Glutamatergic neuron (in vitro differentiated cells): ENCODE results near the gene PLP1. TPM values are rescaled to one million over a fixed set of nuclear protein-coding genes. Genes with fewer than 3 reads are reported as not detected.
A peak's percentile ranks its signal among the peaks of the same experiment; 100 is the strongest.
"Not testable (repeated sequence)": the region's sequence is repeated elsewhere in the genome, so short reads cannot be mapped to it uniquely, and the experiment has no call there.

Experiments used
- DNase-seq: peaks from one replicate; pipeline ENCODE4 v3.0.0; 2022
- H3K27ac Mint-ChIP-seq: one replicate; pipeline ENCODE4 v1.8.0; 2020; ENCODE audit warnings: mild to moderate bottlenecking, mixed read lengths, inconsistent platforms; ENCODE audit not compliant: unreplicated experiment
- H3K27me3 Mint-ChIP-seq: one replicate; pipeline ENCODE4 v1.8.0; 2020; ENCODE audit warnings: mild to moderate bottlenecking, moderate library complexity, mixed read lengths, inconsistent platforms; ENCODE audit not compliant: unreplicated experiment
- H3K36me3 Mint-ChIP-seq: one replicate; pipeline ENCODE4 v1.8.0; 2020; ENCODE audit warnings: mild to moderate bottlenecking, mixed read lengths, inconsistent platforms; ENCODE audit not compliant: unreplicated experiment
- H3K4me1 Mint-ChIP-seq: one replicate; pipeline ENCODE4 v1.8.0; 2020; ENCODE audit warnings: mild to moderate bottlenecking, low read depth, mixed read lengths, inconsistent platforms; ENCODE audit not compliant: unreplicated experiment
- H3K4me3 Mint-ChIP-seq: one replicate; pipeline ENCODE4 v1.8.0; 2020; ENCODE audit warnings: mild to moderate bottlenecking, mixed read lengths, inconsistent platforms; ENCODE audit not compliant: unreplicated experiment
- H3K9me3 Mint-ChIP-seq: one replicate; pipeline ENCODE4 v1.8.0; 2020; ENCODE audit warnings: mild to moderate bottlenecking, moderate library complexity, mixed read lengths, inconsistent platforms; ENCODE audit not compliant: unreplicated experiment
- CTCF ChIP-seq: fragments of 200-600 bp; sonication (generic); IDR thresholded peaks from one replicate; pipeline ENCODE4 v1.5.0; 2021; ENCODE audit not compliant: partially characterized antibody, unreplicated experiment
- total RNA-seq: library from RNA; stranded (reverse); fragmentation: NEBNext Ultra II Directional; extraction: Animal tissue kit (Norgen Biotek cat#: 25700); gene quantifications from one replicate; pipeline ENCODE4 v1.2.1, GENCODE V29; 2021; ENCODE audit not compliant: unreplicated experiment

The PLP1 gene
- total RNA-seq, 1 donor from 2014 or later: 0.20 TPM

- Mint-ChIP-seq H3K27ac (no peak overlapping the region), H3K9me3 (no peaks in the 10 kb centered on the region), H3K36me3 (no peaks in the 10 kb centered on the region), H3K4me1 (no peaks in the 10 kb centered on the region), H3K27me3 (no peaks in the 10 kb centered on the region), H3K4me3 (no peak overlapping the region)
- no peak for DNase-seq
- no peak for TF ChIP-seq CTCF
Measured at GRCh38 chrX:103806862-103807474, 30.3 kb downstream of the PLP1 start.

- no peak for DNase-seq
- Mint-ChIP-seq H3K27ac (no peak overlapping the region), H3K27me3 (peaks cover 2% of the 10 kb centered on the region), H3K4me3 (no peak overlapping the region), H3K9me3 (no peaks in the 10 kb centered on the region), H3K4me1 (no peaks in the 10 kb centered on the region), H3K36me3 (no peaks in the 10 kb centered on the region)
- TF ChIP-seq CTCF: no peak
Measured at GRCh38 chrX:103811858-103812257, 35.2 kb downstream of the PLP1 start.

DNA sequence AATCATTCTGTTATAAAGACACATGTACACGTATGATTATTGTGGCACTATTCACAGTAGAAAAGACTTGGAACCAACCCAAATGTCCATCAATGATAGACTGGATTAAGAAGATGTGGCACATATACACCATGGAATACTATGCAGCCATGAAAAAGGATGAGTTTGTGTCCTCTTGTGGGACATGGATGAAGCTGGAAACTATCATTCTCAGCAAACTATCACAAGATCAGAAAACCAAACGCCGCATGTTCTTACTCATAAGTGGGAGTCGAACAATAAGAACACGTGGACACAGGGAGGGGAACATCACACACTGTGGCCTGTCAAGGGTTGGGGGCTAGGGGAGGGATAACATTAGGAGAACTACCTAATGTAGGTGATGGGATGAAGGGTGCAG lies 40.5 kb downstream of the PLP1 start:
- DNase-seq, H3K4me1 Mint-ChIP-seq, H3K4me3 Mint-ChIP-seq, H3K27me3 Mint-ChIP-seq, H3K9me3 Mint-ChIP-seq, H3K36me3 Mint-ChIP-seq, H3K27ac Mint-ChIP-seq: not testable (repeated sequence)

GRCh38 chrX:103817502-103817901 lies 40.9 kb downstream of the PLP1 start:
- Mint-ChIP-seq H3K27ac (no peak overlapping the region), H3K4me3 (no peak overlapping the region), H3K27me3 (peaks cover 2% of the 10 kb centered on the region), H3K36me3 (no peaks in the 10 kb centered on the region), H3K4me1 (no peaks in the 10 kb centered on the region), H3K9me3 (no peaks in the 10 kb centered on the region)
- peak; percentile 81 for TF ChIP-seq CTCF
- DNase-seq: no peak

- Mint-ChIP-seq H3K27ac (no peak overlapping the region), H3K9me3 (no peaks in the 10 kb centered on the region)
- no peak for DNase-seq
Measured at GRCh38 chrX:103818842-103819619, 42.4 kb downstream of the PLP1 start.

GRCh38 chrX:103820802-103821201 lies 44.2 kb downstream of the PLP1 start:
- H3K4me1 Mint-ChIP-seq, H3K36me3 Mint-ChIP-seq, H3K27ac Mint-ChIP-seq, H3K9me3 Mint-ChIP-seq, H3K27me3 Mint-ChIP-seq, H3K4me3 Mint-ChIP-seq, DNase-seq: not testable (repeated sequence)

More at GRCh38 chrX:103818842-103819619, 42.4 kb downstream of the PLP1 start:
- no peak for TF ChIP-seq CTCF
- Mint-ChIP-seq H3K4me3 (no peak overlapping the region), H3K4me1 (no peaks in the 10 kb centered on the region), H3K27me3 (peaks cover 2% of the 10 kb centered on the region), H3K36me3 (no peaks in the 10 kb centered on the region)
